Mammary epithelial cell (primary cell): ENCODE data around the gene RFX3.

ENCODE experiments used
- EZH2 ChIP-seq: IDR thresholded peaks from 2 replicates; pipeline ENCODE4 v1.6.1; 2012; ENCODE audit warnings: low read length, inconsistent platforms, borderline replicate concordance
- TF ChIP-seq, protein P1 (sequence below), 2 donors: IDR thresholded peaks in 1 of 2; conservative IDR thresholded peaks in 1 of 2; 2 replicates each; pipeline ENCODE4 v1.5.1; 2011 to 2012; ENCODE audit warnings: inconsistent platforms in 2 of 2, low read length in 2 of 2, mild to moderate bottlenecking in 2 of 2, control low read depth in 1 of 2, low read depth in 1 of 2; ENCODE audit not compliant: insufficient read depth in 1 of 2; ENCODE audit errors: extremely low read depth in 1 of 2

DNA sequence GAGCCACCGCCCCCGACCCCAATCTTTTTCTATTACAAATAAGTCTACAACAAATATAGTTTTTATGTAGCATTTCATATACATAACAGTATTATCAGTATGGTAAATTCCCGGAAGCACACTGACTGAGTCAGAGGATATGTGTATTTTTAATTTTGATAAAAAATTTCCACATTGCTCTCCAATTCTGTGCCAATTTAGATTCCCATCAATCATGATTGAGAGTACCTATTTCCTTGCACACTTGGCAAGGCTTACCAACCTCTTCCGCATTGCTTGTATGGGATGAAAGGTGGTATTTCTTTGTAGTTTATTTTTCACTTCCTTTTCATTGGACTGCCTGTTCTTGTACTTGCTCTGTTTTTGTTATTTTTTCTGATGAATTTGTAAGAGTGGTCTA is 204.6 kb downstream of the RFX3 start:
- no peak for TF ChIP-seq EZH2
- TF ChIP-seq, protein P1, sequence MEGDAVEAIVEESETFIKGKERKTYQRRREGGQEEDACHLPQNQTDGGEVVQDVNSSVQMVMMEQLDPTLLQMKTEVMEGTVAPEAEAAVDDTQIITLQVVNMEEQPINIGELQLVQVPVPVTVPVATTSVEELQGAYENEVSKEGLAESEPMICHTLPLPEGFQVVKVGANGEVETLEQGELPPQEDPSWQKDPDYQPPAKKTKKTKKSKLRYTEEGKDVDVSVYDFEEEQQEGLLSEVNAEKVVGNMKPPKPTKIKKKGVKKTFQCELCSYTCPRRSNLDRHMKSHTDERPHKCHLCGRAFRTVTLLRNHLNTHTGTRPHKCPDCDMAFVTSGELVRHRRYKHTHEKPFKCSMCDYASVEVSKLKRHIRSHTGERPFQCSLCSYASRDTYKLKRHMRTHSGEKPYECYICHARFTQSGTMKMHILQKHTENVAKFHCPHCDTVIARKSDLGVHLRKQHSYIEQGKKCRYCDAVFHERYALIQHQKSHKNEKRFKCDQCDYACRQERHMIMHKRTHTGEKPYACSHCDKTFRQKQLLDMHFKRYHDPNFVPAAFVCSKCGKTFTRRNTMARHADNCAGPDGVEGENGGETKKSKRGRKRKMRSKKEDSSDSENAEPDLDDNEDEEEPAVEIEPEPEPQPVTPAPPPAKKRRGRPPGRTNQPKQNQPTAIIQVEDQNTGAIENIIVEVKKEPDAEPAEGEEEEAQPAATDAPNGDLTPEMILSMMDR (conservative IDR thresholded peaks at IDR 0.05 in 1 of 2, IDR thresholded peaks at IDR 0.05 in 1 of 2; ENCODE audit: extremely low read depth in 1 of 2, insufficient read depth in 1 of 2, low read depth in 1 of 2, low read length in 2 of 2), result no peak
